ENCODE measurements around the gene C16orf90.

- no peak for TF ChIP-seq POLR2A (IDR thresholded peaks at IDR 0.05)
- TF ChIP-seq CTCF (IDR thresholded peaks at IDR 0.05): no peak
Observed at GRCh38 chr16:3471518-3472176, 23.6 kb downstream of the C16orf90 start.

Data from right lobe of liver (tissue), 4 donors.